Heart right ventricle (tissue), 16 donors: ENCODE measurements around the gene FPGS. TPM values are rescaled to one million over a fixed set of nuclear protein-coding genes. Genes with fewer than 3 reads are reported as not detected.

Experiments
- ATAC-seq, 8 donors: fragments of 200-7000 bp; cut with Tn5 transposase; one replicate each; pipeline ENCODE4 v1.9.1; 2020; ENCODE audit warnings: mild to moderate bottlenecking in 8 of 8, moderate library complexity in 8 of 8, moderate number of reproducible peaks in 1 of 8
- DNase-seq, 2 donors: peaks; one replicate each; pipeline ENCODE4 v3.0.0-alpha.2; 2020
- H3K27ac ChIP-seq, 10 donors: fragments of 200-600 bp; sonication (generic) in 2 of 10; one replicate each; pipeline versions ENCODE4 v1.5.0 to v1.8.0; 2020 to 2022; ENCODE audit warnings: mild to moderate bottlenecking in 3 of 10
- H3K27me3 ChIP-seq, 7 donors: fragments of 200-600 bp; one replicate each; pipeline ENCODE4 v1.8.0; 2021 to 2022; ENCODE audit warnings: mild to moderate bottlenecking in 2 of 7
- H3K36me3 ChIP-seq, 9 donors: fragments of 200-600 bp; sonication (generic) in 1 of 9; one replicate each; pipeline versions ENCODE4 v1.5.0 to v1.8.0; 2020 to 2022; ENCODE audit warnings: mild to moderate bottlenecking in 2 of 9
- H3K4me1 ChIP-seq, 9 donors: fragments of 200-600 bp; sonication (generic) in 1 of 9; one replicate each; pipeline versions ENCODE4 v1.5.0 to v1.8.0; 2020 to 2022; ENCODE audit warnings: mild to moderate bottlenecking in 4 of 9
- H3K4me3 ChIP-seq, 10 donors: fragments of 200-600 bp; sonication (generic) in 2 of 10; one replicate each; pipeline versions ENCODE4 v1.5.0 to v1.8.0; 2020 to 2022; ENCODE audit warnings: mild to moderate bottlenecking in 7 of 10, moderate library complexity in 2 of 10
- H3K9me3 ChIP-seq, 11 donors: fragments of 200-600 bp in 10 of 11; sonication (generic) in 2 of 11; one replicate each; pipeline versions ENCODE4 v1.5.0 to v1.8.0; 2013 to 2022; ENCODE audit warnings: mild to moderate bottlenecking in 2 of 11, control low read depth in 1 of 11, moderate library complexity in 1 of 11
- CTCF ChIP-seq, 9 donors: fragments of 200-600 bp; sonication (generic) in 2 of 9; IDR thresholded peaks; one replicate each; pipeline versions ENCODE4 v1.5.0 to v1.8.0; 2021 to 2022; ENCODE audit warnings: antibody characterized with exemption in 9 of 9, mild to moderate bottlenecking in 5 of 9, moderate library complexity in 1 of 9
- WGBS, 2 donors: extraction: QIAGEN DNeasy Blood & Tissue Kit; methylation state at CpG; one replicate each; pipeline ENCODE4 v1.1.7; 2013; ENCODE audit warnings: inconsistent platforms in 1 of 2; 5-methylcytosine and 5-hydroxymethylcytosine counted together
- intact Hi-C, 10 donors: fragments of 100-400 bp; cut with DNase I; formaldehyde crosslinking; loops; one replicate each; pipeline versions ENCODE4 v1.11.1 to v1.14.2; 2022
- polyA plus RNA-seq, 2 donors: library from polyadenylated mRNA; stranded (reverse); fragments of 200-250 nt; gene quantifications; one replicate each; pipeline ENCODE4 v1.2.3, GENCODE V29; 2013
- total RNA-seq, 10 donors: library from RNA; stranded (reverse); fragmentation: NEBNext Ultra II Directional in 3 of 10; extraction: Animal tissue kit (Norgen Biotek cat#: 25700) in 3 of 10; gene quantifications; one replicate each; pipeline versions ENCODE4 v1.2.1 to v1.2.4, GENCODE V29; 2021 to 2023
- donor health status: Arrhythmogenic right ventricular cardiomyopathy.
- donor health status: ischemic (EF 13 %, LVEDD 7.1; RV severe dilation, severe dysfunction).
- donor health status: healthy with polysubstance abuse.
- donor health status: DM: no; HTN: yes; CAD: no.
- donor health status: DM: no; HTN: no; CAD: no.
- donor health status: ischemic (EF 25% LVEDD 6.9; RV normal size, moderate dysfunction).
- donor health status: ischemic (EF 25% LVEDD 5.7; RV mildly dilated, moderate dysfunction).
- donor health status: healthy.
- donor health status: DM: yes; HTN: yes; CAD: no.
- donor health status: Ischemic cardiomyopathy.
- donor health status: ischemic (EF 35%, LVEDD 5.7; RV mildly dilated, moderate dysfunction).
- donor health status: nonischemic (EF 11% LVEDD 7.7; RV severe dilation, severe dysfunction).
- donor health status: DM: yes; HTN: yes; CAD: no.
- donor health status: PGD.
- donor health status: ischemic (EF 29% LVEDD 5.4; RV normal size, mild dysfunction).
- donor health status: nonischemic (EF 23%, LVEDD 6.1; RV moderate dilation, normal function).

Gene FPGS
- total and polyA plus RNA-seq, 12 donors: 40.2 to 58.5 (median 46.0) TPM

GRCh38 chr9:127803507-127804352 is 1.0 kb downstream of the FPGS start:
- Histone ChIP-seq H3K9me3 (no peaks in the 10 kb centered on the region), H3K4me1 (peaks cover 10 to 41% (median 22%) of the 10 kb centered on the region in 9 donors), H3K27ac (peak overlapping the region; percentile 81 to 98 (median 93)), H3K4me3 (peak overlapping the region; percentile 53 to 79 (median 70)), H3K36me3 (peaks cover 0 to 44% (median 14%) of the 10 kb centered on the region in 9 donors), H3K27me3 (no peaks in the 10 kb centered on the region)
- intact Hi-C loops: loop anchor here in 3 of 10 donors (2.0 to 10.0 kb wide), 3 partner anchors 17 to 111 kb away; partner anchors contain the start of genes CDK9 (in 1 of the 3) and ST6GALNAC4 (in 1 of the 3)
- ATAC-seq (peak in 6 of 8 donors; percentile 4 to 39 (median 22)), DNase-seq (no peak)
- no peak for TF ChIP-seq CTCF (IDR thresholded peaks at IDR 0.05)
- 51% methylated on average over 18 of the region's 18 CpGs for WGBS, 2 donors

- intact Hi-C loops: loop anchor here in 2 of 10 donors (5.0 to 10.0 kb wide), 3 partner anchors 67 to 112 kb away; partner anchors contain the start of gene ST6GALNAC4 (in 2 of the 2)
- no peaks in the 10 kb centered on the region for H3K27me3 ChIP-seq
- ATAC-seq (no peak), DNase-seq (no peak)
- no peak overlapping the region for H3K4me3 ChIP-seq
- no peak overlapping the region for H3K27ac ChIP-seq
- WGBS, 2 donors: 78 to 83% methylated on average over 8 of the region's 8 CpGs
- peaks cover 0 to 58% (median 15%) of the 10 kb centered on the region in 9 donors for H3K36me3 ChIP-seq
- peaks cover 12 to 57% (median 28%) of the 10 kb centered on the region in 9 donors for H3K4me1 ChIP-seq
- H3K9me3 ChIP-seq: no peaks in the 10 kb centered on the region
- peak in 6 of 9 donors; percentile 24 to 45 (median 33) for TF ChIP-seq CTCF (IDR thresholded peaks at IDR 0.05)
These were observed 2.9 kb downstream of the FPGS start for GRCh38 chr9:127805620-127806019.

GRCh38 chr9:127806871-127807270 is 4.2 kb downstream of the FPGS start:
- no peak for ATAC-seq
- H3K4me1 ChIP-seq: peaks cover 12 to 53% (median 26%) of the 10 kb centered on the region in 9 donors
- TF ChIP-seq CTCF (IDR thresholded peaks at IDR 0.05): no peak
- H3K9me3 ChIP-seq: no peaks in the 10 kb centered on the region
- no peak for DNase-seq
- intact Hi-C loops: loop anchor here in 2 of 10 donors (5.0 to 10.0 kb wide), 3 partner anchors 65 to 110 kb away; partner anchors contain the start of gene ST6GALNAC4 (in 2 of the 2)
- H3K36me3 ChIP-seq: peaks cover 0 to 69% (median 15%) of the 10 kb centered on the region in 9 donors
- WGBS, 2 donors: 92 to 95% methylated on average over 14 of the region's 14 CpGs
- no peaks in the 10 kb centered on the region for H3K27me3 ChIP-seq
- H3K27ac ChIP-seq: no peak overlapping the region
- no peak overlapping the region for H3K4me3 ChIP-seq

- no peak overlapping the region for H3K4me3 ChIP-seq
- no peaks in the 10 kb centered on the region for H3K27me3 ChIP-seq
- no peak for TF ChIP-seq CTCF (IDR thresholded peaks at IDR 0.05)
- H3K36me3 ChIP-seq: peaks cover 0 to 85% (median 31%) of the 10 kb centered on the region in 9 donors
- H3K27ac ChIP-seq: peak overlapping the region in 5 of 10 donors; percentile 44 to 73 (median 59)
- DNase-seq (no peak), ATAC-seq (peak in 1 of 8 donors; percentile 3)
- intact Hi-C loops: loop anchor here in 2 of 10 donors (5.0 to 10.0 kb wide), 3 partner anchors 64 to 109 kb away; partner anchors contain the start of gene ST6GALNAC4 (in 2 of the 2)
- H3K9me3 ChIP-seq: no peaks in the 10 kb centered on the region
- peaks cover 7 to 46% (median 20%) of the 10 kb centered on the region in 9 donors for H3K4me1 ChIP-seq
- 79 to 89% methylated on average over 16 to 17 of the region's 17 CpGs for WGBS, 2 donors
These were observed 5.8 kb downstream of the FPGS start for GRCh38 chr9:127808347-127809001.
